Measurements from ENCODE around the gene SIRT3. TPM values are rescaled to one million over a fixed set of nuclear protein-coding genes. Genes with fewer than 3 reads are reported as not detected.

The SIRT3 gene
- total RNA-seq, 2 donors from 2014 or later, result 16.1 to 22.0 TPM

GRCh38 chr11:259413-259812, 23.3 kb upstream of the SIRT3 start:
- Histone ChIP-seq H3K4me3 (no peak overlapping the region), H3K4me1 (ENCODE audit: control insufficient read depth in 1 of 2, low read depth in 2 of 2) (no peaks in the 10 kb centered on the region), H3K27ac (no peak overlapping the region), H3K27me3 (replicated peaks; ENCODE audit: insufficient read depth) (no peaks in the 10 kb centered on the region), H3K36me3 (no peaks in the 10 kb centered on the region), H3K9me3 (no peaks in the 10 kb centered on the region)
- no peak for DNase-seq (ENCODE audit: low spot score)
- no peak for TF ChIP-seq CTCF (IDR thresholded peaks at IDR 0.05)
- ATAC-seq (ENCODE audit: insufficient number of reproducible peaks, low FRiP score, low read depth), result no peak

- ATAC-seq (ENCODE audit: insufficient number of reproducible peaks, low FRiP score, low read depth) (no peak), DNase-seq (ENCODE audit: low spot score) (no peak)
- Histone ChIP-seq H3K9me3 (no peaks in the 10 kb centered on the region), H3K4me3 (no peak overlapping the region), H3K4me1 (ENCODE audit: control insufficient read depth in 1 of 2, low read depth in 2 of 2) (no peaks in the 10 kb centered on the region), H3K27me3 (replicated peaks; ENCODE audit: insufficient read depth) (no peaks in the 10 kb centered on the region), H3K36me3 (peaks cover 5% of the 10 kb centered on the region), H3K27ac (no peak overlapping the region)
- no peak for TF ChIP-seq CTCF (IDR thresholded peaks at IDR 0.05)
Observed at GRCh38 chr11:257766-258493, 21.8 kb upstream of the SIRT3 start.

GRCh38 chr11:256952-257737, 21.0 kb upstream of the SIRT3 start:
- DNase-seq (ENCODE audit: low spot score), result no peak

GRCh38 chr11:255816-256215, 19.7 kb upstream of the SIRT3 start:
- Histone ChIP-seq H3K27ac (no peak overlapping the region), H3K9me3 (no peaks in the 10 kb centered on the region), H3K4me1 (ENCODE audit: control insufficient read depth in 1 of 2, low read depth in 2 of 2) (no peaks in the 10 kb centered on the region), H3K36me3 (peaks cover 24% of the 10 kb centered on the region), H3K27me3 (replicated peaks; ENCODE audit: insufficient read depth) (no peaks in the 10 kb centered on the region), H3K4me3 (no peak overlapping the region)
- no peak for DNase-seq (ENCODE audit: low spot score)
- no peak for TF ChIP-seq CTCF (IDR thresholded peaks at IDR 0.05)
- ATAC-seq (ENCODE audit: insufficient number of reproducible peaks, low FRiP score, low read depth), result no peak

More at GRCh38 chr11:256952-257737, 21.0 kb upstream of the SIRT3 start:
- Histone ChIP-seq H3K27me3 (replicated peaks; ENCODE audit: insufficient read depth) (no peaks in the 10 kb centered on the region), H3K9me3 (no peaks in the 10 kb centered on the region), H3K27ac (no peak overlapping the region), H3K36me3 (peaks cover 13% of the 10 kb centered on the region), H3K4me1 (ENCODE audit: control insufficient read depth in 1 of 2, low read depth in 2 of 2) (no peaks in the 10 kb centered on the region), H3K4me3 (no peak overlapping the region)
- TF ChIP-seq CTCF (IDR thresholded peaks at IDR 0.05), result no peak
- no peak for ATAC-seq (ENCODE audit: insufficient number of reproducible peaks, low FRiP score, low read depth)

- DNase-seq (ENCODE audit: low spot score) (no peak), ATAC-seq (ENCODE audit: insufficient number of reproducible peaks, low FRiP score, low read depth) (no peak)
- Histone ChIP-seq H3K27me3 (replicated peaks; ENCODE audit: insufficient read depth) (no peaks in the 10 kb centered on the region), H3K4me3 (no peak overlapping the region), H3K36me3 (peaks cover 28% of the 10 kb centered on the region), H3K9me3 (no peaks in the 10 kb centered on the region), H3K27ac (no peak overlapping the region), H3K4me1 (ENCODE audit: control insufficient read depth in 1 of 2, low read depth in 2 of 2) (no peaks in the 10 kb centered on the region)
- no peak for TF ChIP-seq CTCF (IDR thresholded peaks at IDR 0.05)
Observed at GRCh38 chr11:255176-255575, 19.0 kb upstream of the SIRT3 start.

Measured in thoracic aorta (tissue), 2 donors.